IMR-90 (cell line): Measurements from ENCODE around the gene OLAH.

Experiments
- BHLHE40 ChIP-seq: fragments of 150-350 bp; IDR thresholded peaks from 2 replicates; pipeline ENCODE4 v1.6.1; 2016; ENCODE audit warnings: mild to moderate bottlenecking, low read depth, low read length
- CEBPB ChIP-seq: IDR thresholded peaks from 2 replicates; pipeline ENCODE4 v1.6.1; 2012; ENCODE audit warnings: low read depth, low read length, improper control_type of control experiment
- CHD1 ChIP-seq: IDR thresholded peaks from 2 replicates; pipeline ENCODE4 v1.6.1; 2012; ENCODE audit warnings: low read depth, low read length, improper control_type of control experiment
- CTCF ChIP-seq: conservative IDR thresholded peaks from 2 replicates; pipeline ENCODE4 v1.5.1; 2012; ENCODE audit warnings: mild to moderate bottlenecking, low read depth, low read length, improper control_type of control experiment
- ELK1 ChIP-seq: fragments of 150-350 bp; IDR thresholded peaks from 2 replicates; pipeline ENCODE4 v1.6.1; 2016; ENCODE audit warnings: low read depth, mild to moderate bottlenecking, low read length, moderate library complexity, borderline replicate concordance
- FOS ChIP-seq: fragments of 150-350 bp; IDR thresholded peaks from 2 replicates; pipeline ENCODE4 v1.6.1; 2016; ENCODE audit warnings: low read depth, low read length
- MAFK ChIP-seq: IDR thresholded peaks from 2 replicates; pipeline ENCODE4 v1.6.1; 2012; ENCODE audit warnings: low read depth, low read length, improper control_type of control experiment
- POLR2A ChIP-seq: IDR thresholded peaks from 2 replicates; pipeline ENCODE4 v1.6.1; 2012; ENCODE audit warnings: mild to moderate bottlenecking, low read depth, low read length
- RAD21 ChIP-seq: IDR thresholded peaks from 2 replicates; pipeline ENCODE4 v1.6.1; 2012; ENCODE audit warnings: low read length, improper control_type of control experiment
- RFX5 ChIP-seq: IDR thresholded peaks from 2 replicates; pipeline ENCODE4 v1.8.0; 2012; ENCODE audit warnings: low read depth, mild to moderate bottlenecking, low read length, moderate library complexity
- SMC3 ChIP-seq: fragments of 150-350 bp; IDR thresholded peaks from 2 replicates; pipeline ENCODE4 v1.6.1; 2016; ENCODE audit warnings: low read depth, mild to moderate bottlenecking, antibody characterized with exemption, low read length, moderate library complexity

- TF ChIP-seq SMC3, result no peak
- no peak for TF ChIP-seq CTCF
- TF ChIP-seq POLR2A, result peak; percentile 84
- 0 out of 2 replicates have a peak, but pooled peaks have one; percentile 28 for TF ChIP-seq CHD1
- no peak for TF ChIP-seq RAD21
- no peak for TF ChIP-seq MAFK
- TF ChIP-seq ELK1, result no peak
- TF ChIP-seq CEBPB, result no peak
- TF ChIP-seq RFX5, result no peak
- peak; percentile 26; the same call in 1 of the 2 replicates for TF ChIP-seq BHLHE40
- no peak for TF ChIP-seq FOS
These were observed 53.5 kb downstream of the OLAH start, which contains the start of gene RPP38 for GRCh38 chr10:15097011-15097812.
